ENCODE data around the gene RIC8A. TPM values are rescaled to one million over a fixed set of nuclear protein-coding genes. Genes with fewer than 3 reads are reported as not detected.

The RIC8A gene
- total and polyA plus RNA-seq, 7 donors: 39.6 to 103 (median 73.7) TPM

DNA sequence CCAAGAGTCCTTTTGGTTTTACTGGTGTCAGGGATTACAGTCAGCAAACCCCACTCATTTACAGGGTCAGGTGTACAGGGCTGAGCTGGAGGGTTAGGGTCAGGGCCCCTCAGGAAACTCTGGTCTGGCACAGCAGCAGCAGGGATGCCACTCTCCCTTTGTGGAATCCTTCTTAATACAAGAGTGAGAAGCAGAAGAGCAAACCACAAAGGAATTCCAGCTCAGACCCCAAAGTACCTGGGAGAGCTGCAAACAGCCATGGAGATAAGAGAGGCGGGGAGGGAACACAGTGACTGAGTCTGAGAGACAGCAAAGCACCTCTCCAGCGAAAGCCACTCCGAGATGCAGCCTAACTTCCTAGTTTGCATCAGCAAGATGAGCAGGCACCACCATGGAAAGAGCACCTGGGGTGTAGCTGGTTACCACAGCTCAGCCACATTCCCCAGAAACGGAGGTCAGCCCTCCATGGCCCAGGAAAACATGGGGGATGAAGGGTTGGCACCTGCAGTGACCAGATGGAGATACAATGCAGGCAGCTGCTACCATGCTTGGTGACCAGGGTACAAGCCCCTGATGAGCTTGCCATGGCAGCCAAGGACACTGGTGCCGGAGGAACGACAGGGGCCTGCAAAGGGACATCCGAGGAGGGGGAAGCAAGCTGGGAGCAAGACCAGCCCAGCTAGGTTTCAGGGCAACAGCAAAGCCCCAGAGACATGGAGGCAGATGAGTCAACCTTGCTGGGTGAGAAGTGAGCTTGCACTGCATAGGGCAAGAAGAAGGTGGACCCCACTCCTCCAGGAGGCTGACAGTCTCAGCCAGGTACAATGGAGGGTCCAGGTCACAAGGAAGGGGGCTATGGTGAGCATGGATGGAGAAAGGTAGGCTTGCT, 4.2 kb upstream of the RIC8A start:
- Histone ChIP-seq H3K4me3 (no peak overlapping the region), H3K27ac (no peak overlapping the region), H3K36me3 (peaks cover 15 to 51% (median 21%) of the 10 kb centered on the region in 4 donors), H3K4me1 (peaks cover 0 to 39% (median 24%) of the 10 kb centered on the region in 4 donors), H3K27me3 (no peaks in the 10 kb centered on the region), H3K9me3 (no peaks in the 10 kb centered on the region)
- no peak for DNase-seq
- intact Hi-C loops (cut with DNase I): no loop called here
- 90 to 92% methylated on average over 7 of the region's 7 CpGs for WGBS, 2 donors
- TF ChIP-seq CTCF (IDR thresholded peaks at IDR 0.05): no peak
- no peak for TF ChIP-seq POLR2A (IDR thresholded peaks at IDR 0.05)
- TF ChIP-seq POLR2AphosphoS5 (IDR thresholded peaks at IDR 0.05): no peak
- no peak for TF ChIP-seq EP300 (IDR thresholded peaks at IDR 0.05)

DNA sequence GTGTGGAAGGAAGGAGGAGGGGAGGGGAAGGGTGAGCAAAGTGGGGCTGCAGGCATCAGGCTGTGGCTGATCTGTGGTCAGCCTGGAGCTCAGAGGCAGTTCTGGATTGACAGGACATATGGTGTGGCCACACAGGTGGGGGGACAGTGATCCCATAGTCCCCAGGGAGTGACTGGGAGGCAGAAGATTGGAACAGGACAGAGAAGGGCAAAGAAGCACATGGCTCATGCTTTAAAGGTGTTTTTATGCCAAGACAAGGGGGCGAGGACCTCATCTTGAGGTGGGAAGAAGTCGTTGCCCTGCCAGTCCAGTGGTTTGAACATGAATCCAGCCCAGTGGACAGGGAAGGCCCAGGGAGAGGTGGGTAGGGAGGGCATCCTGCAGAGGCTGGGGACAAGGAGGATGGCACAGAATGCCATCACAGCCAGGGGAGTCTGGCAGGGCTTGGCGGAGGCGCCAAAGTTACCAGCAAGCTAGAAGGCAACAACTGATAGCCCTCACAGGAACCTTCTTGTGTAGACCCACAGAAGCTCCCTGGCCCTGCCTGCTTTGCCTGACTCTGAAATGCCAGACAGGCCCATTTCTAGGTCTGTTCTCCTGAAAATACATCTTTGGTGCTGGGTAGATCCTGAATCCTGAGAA, 3.4 kb upstream of the RIC8A start:
- intact Hi-C loops (cut with DNase I): no loop called here
- peak; percentile 58 for DNase-seq
- TF ChIP-seq POLR2A (IDR thresholded peaks at IDR 0.05): no peak
- TF ChIP-seq CTCF (IDR thresholded peaks at IDR 0.05): no peak
- TF ChIP-seq POLR2AphosphoS5 (IDR thresholded peaks at IDR 0.05): no peak
- TF ChIP-seq EP300 (IDR thresholded peaks at IDR 0.05): no peak
- Histone ChIP-seq H3K36me3 (peaks cover 15 to 51% (median 21%) of the 10 kb centered on the region in 4 donors), H3K4me3 (no peak overlapping the region), H3K4me1 (peaks cover 0 to 41% (median 24%) of the 10 kb centered on the region in 4 donors), H3K27me3 (no peaks in the 10 kb centered on the region), H3K27ac (no peak overlapping the region), H3K9me3 (no peaks in the 10 kb centered on the region)
- 95 to 96% methylated on average over 4 of the region's 4 CpGs for WGBS, 2 donors

GRCh38 chr11:204587-205109, 2.9 kb upstream of the RIC8A start:
- 85 to 92% methylated on average over 12 of the region's 12 CpGs for WGBS, 2 donors
- peaks cover 15 to 54% (median 22%) of the 10 kb centered on the region in 4 donors for H3K36me3 ChIP-seq
- TF ChIP-seq EP300 (IDR thresholded peaks at IDR 0.05) (no peak), CTCF (IDR thresholded peaks at IDR 0.05) (no peak), POLR2A (IDR thresholded peaks at IDR 0.05) (no peak), POLR2AphosphoS5 (IDR thresholded peaks at IDR 0.05) (no peak)
- H3K4me1 ChIP-seq: peaks cover 0 to 47% (median 30%) of the 10 kb centered on the region in 4 donors
- H3K9me3 ChIP-seq: no peaks in the 10 kb centered on the region
- no peak overlapping the region for H3K4me3 ChIP-seq
- intact Hi-C loops (cut with DNase I): loop anchor here (5.0 kb wide), 4 partner anchors 103 to 303 kb away; partner anchors contain the start of genes IFITM2 and RNH1
- no peak overlapping the region for H3K27ac ChIP-seq
- peak; percentile 62 for DNase-seq
- H3K27me3 ChIP-seq: no peaks in the 10 kb centered on the region

DNA sequence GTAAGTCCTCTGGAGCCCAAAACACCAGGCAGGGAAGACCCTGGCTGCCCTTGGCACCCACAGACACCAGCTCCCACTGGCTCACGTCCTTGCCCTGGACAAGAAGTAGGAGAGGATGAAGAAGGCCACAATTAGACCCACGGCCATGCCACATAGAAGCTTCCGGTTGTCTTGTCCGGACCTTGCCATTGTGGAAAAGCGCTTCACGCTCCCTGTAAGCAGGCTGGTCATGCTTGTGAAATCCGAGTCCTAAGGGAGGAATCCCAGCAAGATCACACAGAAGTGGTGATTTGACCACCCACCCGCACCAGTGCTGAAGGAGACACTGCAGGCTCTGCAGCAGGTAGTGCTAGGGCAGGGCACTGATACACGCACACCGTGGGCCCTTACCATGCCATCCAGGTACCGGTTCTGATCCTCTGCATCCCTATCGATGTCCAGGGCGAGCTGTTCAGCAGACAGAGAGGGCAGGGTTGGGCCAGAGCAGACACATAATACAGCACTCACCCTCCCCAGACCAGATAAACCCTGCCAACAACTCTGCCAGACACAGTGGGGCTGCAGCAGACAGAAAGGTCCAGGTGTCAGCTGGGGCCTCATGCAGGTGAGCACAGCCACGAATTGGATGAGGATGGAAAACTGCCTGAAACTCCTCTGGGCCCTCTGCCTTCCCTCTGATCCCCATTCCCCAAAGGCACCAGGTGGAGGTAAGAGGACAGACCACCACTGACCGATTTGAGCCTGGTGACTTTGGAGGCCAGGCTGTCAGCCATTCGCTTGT, 2.1 kb upstream of the RIC8A start:
- WGBS, 2 donors: 92 to 93% methylated on average over 16 of the region's 16 CpGs
- Histone ChIP-seq H3K27me3 (no peaks in the 10 kb centered on the region), H3K27ac (peak overlapping the region in 1 of 4 donors; percentile 99), H3K4me3 (peak overlapping the region in 2 of 4 donors; percentile 85 to 86), H3K36me3 (peaks cover 15 to 55% (median 24%) of the 10 kb centered on the region in 4 donors), H3K9me3 (no peaks in the 10 kb centered on the region), H3K4me1 (peaks cover 0 to 55% (median 38%) of the 10 kb centered on the region in 4 donors)
- peak; percentile 58 for DNase-seq
- no peak for TF ChIP-seq POLR2A (IDR thresholded peaks at IDR 0.05)
- TF ChIP-seq EP300 (IDR thresholded peaks at IDR 0.05): no peak
- TF ChIP-seq CTCF (IDR thresholded peaks at IDR 0.05): no peak
- TF ChIP-seq POLR2AphosphoS5 (IDR thresholded peaks at IDR 0.05): no peak
- intact Hi-C loops (cut with DNase I): loop anchor here (5.0 kb wide), 4 partner anchors 102 to 302 kb away; partner anchors contain the start of genes IFITM2 and RNH1

Data from sigmoid colon (tissue), 7 donors.